GM19035 (cell line): ENCODE measurements around the gene SERP2.
"Not testable (repeated sequence)": the region's sequence is repeated elsewhere in the genome, so short reads cannot be mapped to it uniquely, and the experiment has no call there.

Experiments used
- ATAC-seq: cut with Tn5 transposase; IDR thresholded peaks from one replicate; pipeline ENCODE4 v1.9.1; 2021; ENCODE audit not compliant: unreplicated experiment

Gene SERP2

DNA sequence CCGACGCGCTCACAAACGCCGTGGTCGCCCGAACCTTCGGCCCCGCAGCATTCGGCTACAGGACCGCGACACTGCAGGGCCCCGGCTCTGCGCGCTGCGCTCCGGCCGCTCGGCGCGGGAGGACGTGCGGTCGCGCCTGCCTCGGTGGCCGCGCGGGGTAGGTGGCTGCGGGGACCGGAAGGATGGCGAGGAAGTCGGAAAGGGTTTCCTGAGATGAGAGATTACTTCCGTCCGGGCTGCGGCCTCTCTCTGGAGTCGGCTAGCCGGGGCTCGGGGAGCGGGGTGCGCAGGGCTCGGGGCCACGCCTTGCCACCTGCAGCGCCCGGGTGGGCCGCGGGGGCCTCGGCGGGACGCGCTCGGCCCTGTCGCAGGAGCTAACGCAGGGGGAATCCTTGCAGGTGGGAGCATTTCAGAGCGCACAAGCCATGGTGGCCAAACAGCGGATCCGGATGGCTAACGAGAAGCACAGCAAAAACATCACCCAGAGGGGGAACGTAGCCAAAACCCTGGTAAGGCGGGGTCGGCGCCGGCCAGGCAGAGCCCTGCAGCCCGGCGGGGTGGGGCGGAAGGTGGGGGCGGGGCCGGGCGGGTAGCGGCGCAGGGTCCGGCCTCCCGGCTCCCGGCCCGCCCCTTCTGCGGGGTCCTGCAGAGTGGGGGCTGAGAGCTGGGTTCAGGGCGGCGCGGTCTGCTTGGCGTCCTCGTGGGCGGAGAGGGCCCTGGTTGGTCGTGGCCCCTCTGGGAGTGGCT is at the start of gene SERP2:
Gene SERP2 (plus strand): TSS at position 224 of the 747 bp plus-strand sequence. CDS start 202 bp downstream, at position 426.
- ATAC-seq: no peak

DNA sequence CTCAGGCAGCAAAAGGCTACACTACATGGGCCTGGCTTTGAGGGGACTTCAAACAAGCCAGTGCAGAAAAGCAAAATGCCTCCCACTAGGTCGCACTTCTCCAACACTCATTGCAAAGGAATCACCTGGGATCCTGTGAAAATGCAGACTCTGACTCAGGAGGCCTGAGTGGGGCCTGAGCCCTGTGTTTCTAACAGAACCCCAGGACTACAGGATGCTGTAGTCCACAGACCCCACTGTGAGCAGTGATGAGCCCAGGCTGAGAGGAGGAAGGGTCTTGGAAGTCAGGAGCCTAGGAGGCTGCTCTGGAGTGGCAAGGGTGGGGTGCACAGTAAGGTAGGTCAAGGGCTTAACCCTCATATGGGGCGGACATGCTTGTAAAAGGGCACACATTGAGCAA is 46.7 kb upstream of the SERP2 start:
- no peak for ATAC-seq

DNA sequence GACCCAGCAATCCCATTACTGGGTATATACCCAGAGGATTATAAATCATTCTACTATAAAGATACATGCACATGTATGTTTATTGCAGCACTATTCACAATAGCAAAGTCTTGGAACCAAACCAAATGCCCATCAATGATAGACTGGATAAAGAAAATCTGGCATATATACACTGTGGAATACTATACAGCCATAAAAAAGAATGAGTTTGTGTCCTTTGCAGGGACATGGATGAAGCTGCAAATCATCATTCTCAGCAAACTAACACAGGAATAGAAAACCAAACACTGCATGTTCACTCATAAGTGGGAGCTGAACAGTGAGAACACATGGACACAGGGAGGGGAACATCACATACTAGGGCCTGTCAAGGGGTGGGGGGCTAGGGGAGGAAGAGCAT is 44.6 kb upstream of the SERP2 start:
- not testable (repeated sequence) for ATAC-seq

DNA sequence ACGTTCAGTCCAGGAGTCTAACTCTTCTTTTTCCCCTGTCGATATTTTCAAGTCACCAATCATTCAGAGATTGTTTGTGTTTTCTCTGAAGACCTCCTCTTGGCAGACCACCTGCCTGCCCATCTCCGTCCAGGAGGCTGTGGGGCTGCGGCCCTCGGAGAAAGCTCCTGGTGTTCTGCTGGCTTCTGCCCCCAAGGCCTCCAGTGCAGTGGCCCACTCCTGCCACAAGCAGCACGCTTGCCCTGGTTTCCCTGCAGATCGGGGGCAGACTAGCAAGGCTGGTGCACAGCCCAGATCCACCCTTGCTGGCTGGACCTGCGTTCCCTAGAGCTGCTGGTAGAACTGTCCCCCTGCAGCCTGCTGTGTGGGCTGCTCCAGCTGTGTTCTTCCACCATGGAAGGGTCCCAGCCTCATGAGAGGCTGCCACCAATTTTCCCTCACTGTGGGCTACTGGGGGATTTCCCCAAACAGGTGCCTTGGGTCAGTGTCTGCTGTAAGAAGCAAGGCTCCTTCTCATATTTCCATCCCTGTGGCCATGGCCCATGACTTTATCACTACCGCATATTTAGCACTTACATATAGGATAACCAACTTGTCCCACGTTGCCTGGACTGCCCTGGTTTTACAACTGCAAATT is 43.6 kb upstream of the SERP2 start:
- ATAC-seq: no peak

DNA sequence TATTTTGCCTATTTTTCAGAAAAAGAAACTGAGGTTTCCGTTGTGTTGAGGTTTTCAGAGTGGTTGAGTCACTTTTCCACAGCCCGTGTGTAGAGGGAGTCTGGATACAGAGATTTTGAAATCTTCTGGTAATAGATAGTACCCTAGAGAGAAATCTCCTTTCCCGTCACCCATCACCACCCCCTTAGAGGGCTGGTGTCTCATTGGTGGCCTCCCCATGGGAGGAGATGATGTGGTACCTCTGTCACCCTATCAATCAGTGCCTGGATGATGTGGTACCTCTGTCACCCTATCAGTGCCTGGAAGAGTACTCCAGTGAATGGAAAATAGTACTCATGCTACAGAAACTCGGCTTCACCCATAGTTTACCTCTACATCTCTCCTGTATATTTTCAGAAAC is 42.2 kb upstream of the SERP2 start:
- ATAC-seq: no peak

DNA sequence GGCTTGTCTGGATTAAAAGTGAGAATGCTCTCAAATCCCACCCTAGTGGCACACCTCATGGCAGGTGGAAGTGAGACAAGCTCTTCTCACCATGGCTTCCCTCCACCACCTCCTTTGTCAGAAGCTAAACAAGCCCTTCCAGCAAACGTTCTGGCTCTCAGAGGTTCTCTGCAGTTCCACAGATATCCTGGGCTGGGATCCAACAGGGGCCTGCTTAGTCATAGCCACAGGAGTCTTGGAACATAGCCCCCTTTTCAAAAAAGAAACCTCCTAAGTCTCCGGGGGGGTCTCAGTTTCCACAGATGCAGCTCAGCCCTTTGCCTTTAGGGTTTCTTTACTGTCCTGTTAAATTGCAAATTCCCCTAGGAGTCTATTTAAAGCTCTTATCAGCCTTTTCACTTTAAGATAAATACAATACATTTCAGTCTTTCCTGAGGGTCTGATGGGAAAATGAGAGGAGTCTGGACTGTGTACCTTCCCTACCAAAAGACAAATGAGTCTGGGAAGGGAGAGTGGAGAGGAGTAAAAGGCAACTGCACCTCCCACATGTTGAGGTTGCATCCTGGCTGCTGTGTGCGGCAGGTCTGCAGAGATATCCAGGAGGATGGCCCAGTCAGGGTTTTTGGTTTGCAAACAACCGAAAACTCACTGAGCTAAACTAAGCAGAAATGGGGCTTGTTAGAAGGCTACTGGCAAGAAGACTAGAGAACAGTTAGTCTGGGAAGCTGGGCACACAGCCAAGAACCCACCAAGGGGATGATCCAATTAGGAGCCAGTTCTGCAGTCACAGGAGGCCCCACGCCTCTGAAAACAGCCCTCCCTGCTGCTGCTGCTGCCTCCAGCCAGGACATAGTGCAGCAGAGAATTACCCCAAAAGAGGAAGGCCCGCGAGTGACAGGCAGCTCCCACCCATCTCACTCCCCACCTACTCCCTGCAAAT is 41.4 kb upstream of the SERP2 start:
- no peak for ATAC-seq

DNA sequence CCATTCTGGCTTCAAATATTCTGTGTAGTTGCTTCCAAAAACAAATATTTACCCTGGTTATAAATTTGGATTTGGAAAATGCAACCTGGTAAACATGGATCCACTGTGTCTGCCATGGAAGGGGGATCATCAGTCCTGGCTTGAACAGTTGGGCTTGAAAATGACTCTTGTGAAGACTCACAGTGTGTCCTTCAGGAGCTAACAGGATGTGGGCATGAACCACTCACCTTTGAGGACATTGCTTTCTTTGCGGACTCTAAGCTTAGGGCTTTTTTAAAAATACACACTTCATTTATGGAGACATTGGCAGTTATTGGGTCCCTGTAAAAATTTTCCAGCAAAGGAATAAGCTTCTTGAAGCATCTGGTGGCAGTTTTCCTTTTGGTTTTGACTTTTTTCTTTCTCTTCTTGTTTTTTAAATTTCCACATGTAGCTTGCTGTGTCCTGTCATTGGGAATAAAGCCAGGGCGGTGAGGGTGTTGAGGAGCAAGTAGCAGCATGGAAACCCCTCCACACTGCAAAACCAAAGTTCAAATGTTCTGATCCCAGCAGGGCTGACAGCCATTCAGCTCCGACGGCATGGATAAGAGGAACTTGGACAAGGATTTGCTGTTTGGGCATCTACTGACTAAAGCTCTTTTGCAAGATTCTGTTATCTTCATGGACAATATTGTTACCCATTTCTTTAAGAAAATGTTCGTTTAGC is 39.5 kb upstream of the SERP2 start:
- ATAC-seq: no peak

DNA sequence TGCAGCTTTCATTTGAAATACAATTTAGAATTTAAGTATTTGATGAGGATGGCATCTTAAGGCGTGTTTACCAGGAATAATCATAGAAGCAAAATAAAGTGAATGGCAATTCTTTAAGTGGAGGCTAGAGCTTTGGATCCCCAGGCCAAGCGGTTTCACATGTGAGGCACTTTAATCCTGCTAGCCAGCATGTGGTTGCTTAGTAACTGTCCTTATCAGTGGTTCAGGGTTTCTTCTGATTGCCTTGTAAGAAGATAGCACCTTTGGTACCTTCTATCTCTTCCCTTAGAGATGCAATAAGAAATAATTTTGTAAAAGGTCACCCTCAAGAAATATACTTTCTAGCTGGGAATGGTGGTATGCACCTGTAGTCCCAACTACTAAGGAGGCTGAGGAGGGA is 38.9 kb upstream of the SERP2 start:
- no peak for ATAC-seq

DNA sequence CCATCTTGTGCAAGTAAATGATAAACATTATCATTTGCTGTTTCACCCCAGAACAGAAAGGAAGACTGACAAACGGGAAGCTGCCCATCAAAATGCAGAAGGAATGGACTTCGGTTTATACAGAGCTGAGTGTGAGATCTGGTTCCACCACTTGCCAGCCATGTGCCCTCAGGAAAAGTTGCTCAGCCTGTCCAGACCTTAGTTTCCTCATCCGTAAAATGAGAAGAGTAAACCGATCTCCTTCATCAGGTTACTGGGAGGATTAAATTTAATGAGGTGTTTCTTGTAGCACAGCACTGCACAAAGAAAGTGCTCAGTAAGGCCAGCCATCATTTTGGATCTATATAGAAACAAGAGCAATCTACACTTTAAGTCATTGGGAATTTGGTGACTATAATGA is 36.7 kb upstream of the SERP2 start:
- no peak for ATAC-seq

DNA sequence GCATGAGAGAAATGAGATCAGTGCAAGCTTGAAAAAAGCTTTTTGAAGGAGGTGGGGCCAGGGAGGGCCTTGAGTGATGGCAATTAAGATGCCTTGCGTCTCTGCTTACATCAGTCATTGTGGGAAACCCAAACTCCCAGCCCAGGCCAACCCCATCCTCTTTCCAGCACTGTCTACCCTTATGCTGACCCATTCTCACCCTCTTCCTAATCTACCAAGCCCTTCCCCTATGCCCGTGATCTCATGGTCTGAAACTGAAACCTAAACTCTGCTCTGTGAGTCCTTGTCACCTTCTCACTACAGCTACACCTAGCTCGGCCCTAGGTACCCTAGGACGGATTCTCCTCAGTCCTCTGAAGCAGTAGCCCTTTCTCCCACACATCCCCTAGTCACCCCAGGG is 36.0 kb upstream of the SERP2 start:
- no peak for ATAC-seq

DNA sequence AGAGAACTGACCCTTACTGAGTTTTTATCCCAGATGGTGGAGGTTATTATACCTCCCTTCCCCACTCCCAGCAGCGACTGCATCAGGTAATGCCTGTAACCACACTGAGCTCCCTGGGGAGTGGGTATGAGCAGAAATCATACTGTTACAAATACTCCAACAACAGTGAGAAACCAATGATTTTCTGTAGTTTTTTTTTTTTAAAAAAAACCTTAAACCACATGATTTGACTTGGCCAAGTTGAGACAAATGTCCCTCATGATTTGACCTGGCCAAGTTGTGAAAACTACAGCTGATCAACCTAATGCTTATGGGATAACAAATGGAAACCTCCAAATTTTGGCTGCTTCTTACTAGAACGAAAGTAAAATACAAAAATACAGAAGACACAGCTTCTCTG is 33.1 kb upstream of the SERP2 start:
- peak; percentile 62 for ATAC-seq

DNA sequence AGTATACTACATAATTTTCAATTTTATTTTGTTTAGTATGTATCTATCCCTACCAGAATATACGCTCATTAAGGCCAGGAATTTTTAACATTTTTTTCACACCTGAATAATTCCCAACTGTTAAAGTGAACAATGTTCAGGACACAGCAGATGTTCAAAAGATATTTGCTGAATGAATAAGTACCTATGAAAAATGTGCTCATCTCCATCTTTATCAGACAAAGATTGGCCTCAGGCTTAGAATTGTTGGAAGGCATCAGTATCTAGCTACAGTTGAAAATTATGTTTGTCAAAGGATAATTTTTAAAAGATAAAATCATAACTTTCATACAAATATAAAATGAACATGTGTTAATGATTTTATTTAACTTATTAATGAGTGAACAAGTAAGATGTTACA is 30.9 kb upstream of the SERP2 start:
- ATAC-seq: no peak

DNA sequence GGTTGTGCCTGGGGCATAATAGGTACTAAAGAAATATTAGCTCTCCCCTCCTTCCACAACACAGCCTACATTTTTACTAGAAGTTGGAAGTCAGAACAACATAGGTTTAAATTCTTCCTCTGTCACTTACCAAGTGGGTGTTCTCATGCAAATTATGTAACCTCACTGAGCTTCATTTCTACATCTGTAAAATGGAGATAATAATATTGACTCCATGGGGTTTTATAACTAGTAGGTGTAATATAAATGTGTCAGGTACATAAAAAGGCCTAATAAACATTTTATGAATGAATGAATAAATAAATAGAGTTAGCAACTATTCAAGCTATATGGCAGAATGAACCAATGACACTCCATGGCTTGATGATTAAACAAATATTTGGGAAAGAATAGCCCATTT is 27.1 kb upstream of the SERP2 start:
- ATAC-seq: no peak

DNA sequence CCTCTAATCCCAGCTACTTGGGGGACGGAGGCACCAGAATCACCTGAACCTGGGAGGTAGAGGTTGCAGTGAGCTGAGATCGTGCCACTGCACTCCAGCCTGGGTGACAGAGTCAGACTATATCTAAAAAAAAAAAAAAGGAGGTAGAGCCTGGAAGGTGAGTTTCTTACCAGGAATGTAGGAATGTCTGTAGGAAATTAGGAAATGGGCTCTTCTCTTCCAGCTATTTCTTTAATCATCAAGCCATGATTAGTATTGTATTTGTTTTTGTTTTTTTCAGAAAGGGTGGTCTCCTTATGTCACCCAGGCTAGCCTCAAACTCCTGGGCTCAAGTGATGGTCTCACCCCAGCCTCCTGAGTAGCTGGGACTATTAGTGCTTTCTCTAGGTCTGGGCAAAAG is 26.3 kb upstream of the SERP2 start:
- no peak for ATAC-seq

DNA sequence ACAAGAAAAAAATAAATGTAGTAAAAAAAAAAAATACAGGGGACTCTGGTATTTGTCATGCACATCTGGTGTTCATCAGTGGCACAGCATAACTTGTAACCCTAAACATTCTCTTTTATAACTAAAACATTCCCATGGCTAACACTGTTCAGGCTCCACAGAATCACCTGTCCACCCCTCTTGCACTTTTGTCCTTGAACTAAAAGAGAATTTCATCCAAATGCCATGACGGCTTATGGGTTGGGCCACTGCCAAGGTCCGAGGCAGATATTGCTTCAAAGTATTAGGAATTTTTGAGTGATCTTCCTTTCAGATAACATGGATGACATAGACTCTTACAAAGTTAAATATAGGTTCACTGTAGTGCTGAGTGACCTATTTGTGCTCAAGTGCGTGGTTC is 25.7 kb upstream of the SERP2 start:
- ATAC-seq: no peak

DNA sequence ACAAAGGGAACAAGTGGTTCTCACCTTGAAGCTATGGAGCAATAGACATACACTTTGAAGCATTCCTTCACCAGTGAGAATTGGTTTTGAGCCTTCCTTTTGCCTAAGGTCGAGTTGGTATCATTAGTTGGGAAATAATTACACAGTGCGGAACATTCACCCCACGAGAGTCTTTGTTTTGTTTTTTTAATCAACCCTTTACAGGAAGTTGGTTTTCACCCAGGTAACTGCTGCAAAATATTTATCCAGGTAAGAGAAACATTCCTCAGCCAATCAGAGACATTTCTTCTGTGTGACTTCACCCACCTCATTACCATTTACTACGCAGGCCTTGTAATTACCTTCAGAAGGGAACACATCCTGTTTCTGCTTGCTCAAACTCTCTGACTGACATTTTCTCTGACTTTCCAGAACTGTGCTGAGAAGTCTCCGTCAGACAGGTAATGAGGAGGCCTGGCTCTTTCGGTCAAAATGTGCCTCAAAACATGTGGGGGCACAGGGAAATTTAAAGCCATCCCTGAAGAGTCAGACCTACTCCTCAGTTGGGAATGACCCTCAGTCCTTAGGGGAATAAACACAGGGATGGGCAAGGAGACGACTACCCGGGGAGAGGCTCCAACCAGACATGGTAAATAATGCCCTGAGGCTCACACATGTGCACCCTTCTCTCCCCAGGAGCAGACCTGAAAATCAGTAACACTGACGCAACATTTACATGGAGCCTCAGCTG is 22.7 kb upstream of the SERP2 start:
- ATAC-seq: no peak

DNA sequence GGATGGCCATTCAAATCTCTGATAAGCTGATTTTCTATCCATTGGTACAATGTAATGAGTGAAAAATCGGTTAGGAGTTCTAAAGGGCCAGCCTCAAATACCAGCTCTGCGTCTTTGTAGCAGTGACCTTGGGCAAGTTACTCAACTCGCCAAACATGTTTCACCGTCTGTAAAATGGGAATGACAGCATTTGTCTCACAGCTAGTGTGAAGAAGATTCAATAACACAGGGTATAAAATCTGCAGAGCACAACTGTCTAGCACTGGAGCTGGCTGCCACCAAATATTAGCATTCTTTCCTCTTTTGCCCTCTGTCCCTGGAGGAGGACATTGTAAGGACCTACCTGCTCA is 22.1 kb upstream of the SERP2 start:
- ATAC-seq: no peak

DNA sequence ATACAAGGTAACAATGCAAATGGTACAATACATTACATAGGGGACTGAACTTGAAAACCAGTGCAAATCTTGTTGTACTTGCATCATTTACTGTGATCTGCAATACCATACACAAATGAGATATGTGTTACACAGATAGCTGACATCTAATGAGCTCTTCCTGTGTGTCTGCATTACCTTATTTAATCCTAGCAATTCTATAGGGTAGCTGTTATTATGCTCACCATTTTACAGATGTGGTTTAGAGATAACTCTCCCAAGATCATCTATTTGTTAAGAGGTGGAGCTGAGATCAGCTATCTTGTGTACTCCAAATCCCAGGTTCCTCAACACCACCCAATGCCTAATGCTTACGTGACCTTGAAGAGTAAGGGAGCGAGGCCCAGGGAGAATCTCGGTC is 21.4 kb upstream of the SERP2 start:
- ATAC-seq: no peak

DNA sequence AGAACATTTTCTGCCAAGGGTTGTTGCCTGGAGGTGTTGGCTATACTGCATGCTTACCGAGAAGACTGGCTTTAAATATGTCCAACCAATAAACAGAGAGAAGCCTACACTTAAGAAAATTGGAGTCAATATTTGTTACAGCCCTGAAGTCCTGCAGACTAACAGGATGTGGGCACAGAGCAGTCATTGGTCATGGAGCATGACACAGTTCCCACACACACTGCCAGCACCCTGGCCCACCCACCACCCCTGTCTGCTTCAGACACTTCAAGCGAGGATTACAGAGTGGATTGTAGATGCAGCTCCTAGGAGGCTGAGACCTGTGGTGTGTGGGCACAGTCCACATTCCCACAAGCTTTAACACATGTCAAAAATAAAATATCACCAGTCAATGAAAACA is 21.0 kb upstream of the SERP2 start:
- ATAC-seq: no peak

DNA sequence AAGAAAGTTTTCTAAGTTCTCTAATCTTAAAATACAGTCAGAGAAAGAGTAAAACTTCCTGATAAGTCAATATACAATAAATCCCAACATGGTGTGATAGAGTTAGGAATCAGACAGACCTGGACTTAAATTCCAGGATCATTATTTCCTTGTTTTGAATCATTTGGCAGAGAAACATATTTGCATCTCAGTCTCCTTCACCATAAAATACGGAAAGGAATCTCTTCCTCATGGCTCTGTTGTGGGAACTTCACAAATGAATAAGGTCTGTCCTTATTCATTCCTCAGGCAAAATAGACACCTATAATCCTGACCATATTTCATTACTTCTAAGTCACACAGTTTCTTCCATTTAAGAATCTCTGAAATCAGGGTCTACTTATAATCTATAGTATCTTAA is 19.3 kb upstream of the SERP2 start:
- no peak for ATAC-seq

DNA sequence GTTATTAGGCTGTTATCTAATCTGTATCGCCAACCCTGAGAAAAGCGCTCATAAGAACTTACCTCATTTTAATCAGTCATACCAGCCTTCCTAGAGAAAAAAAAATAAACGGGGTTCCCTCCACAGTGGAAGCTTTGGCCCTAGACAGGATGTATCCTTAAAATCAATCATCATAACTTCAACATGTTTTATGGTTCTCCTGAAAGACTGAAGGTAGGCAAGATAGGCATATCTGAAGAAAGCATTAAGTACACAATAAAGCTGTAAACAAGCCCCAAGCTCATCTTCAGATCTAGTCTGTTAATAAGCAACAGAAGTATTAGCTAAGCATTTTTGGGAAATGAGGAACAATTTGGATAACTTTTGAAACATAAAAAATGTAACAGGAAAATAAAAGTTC is 18.7 kb upstream of the SERP2 start:
- ATAC-seq: no peak
